ENCODE measurements around the gene ATP6V1B1.
A peak's percentile ranks its signal among the peaks of the same experiment; 100 is the strongest.

DNA sequence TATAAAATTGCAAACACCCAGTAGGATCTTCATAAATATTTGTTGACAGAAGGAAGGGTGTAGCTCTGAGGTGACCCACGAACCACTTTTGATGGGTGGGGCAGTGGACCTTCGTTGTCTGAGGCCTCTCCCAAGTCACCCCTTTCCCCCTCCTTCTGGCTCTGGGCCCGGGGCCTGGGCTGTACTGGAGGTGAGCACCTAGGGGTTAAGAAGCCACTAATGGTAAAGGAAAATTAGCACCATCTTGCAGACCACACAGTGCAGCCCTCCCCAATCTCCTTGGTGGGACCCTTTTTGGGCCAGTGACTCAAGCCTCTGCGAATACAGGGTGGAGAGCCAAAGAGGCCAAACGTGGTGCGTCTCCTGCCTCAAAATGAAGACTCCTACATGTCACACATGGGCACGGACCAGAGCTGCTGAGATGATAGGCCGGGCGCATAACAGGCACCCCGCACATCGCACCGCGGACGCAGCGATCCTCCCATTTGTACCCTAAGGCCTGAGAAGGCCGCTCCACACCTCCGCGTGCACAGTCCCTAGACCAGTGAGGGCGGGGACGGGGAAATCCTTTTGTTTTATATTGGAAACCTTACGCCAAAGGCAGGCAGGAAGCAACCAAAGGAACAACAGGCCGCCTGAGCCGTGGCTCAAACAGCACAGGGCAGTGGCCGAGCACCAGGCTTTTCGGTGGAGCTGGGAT, 31.9 kb upstream of the ATP6V1B1 start:
- TF ChIP-seq EZH2 (IDR thresholded peaks at IDR 0.05; ENCODE audit: low read length), result peak; percentile 0
- TF ChIP-seq, protein P1, sequence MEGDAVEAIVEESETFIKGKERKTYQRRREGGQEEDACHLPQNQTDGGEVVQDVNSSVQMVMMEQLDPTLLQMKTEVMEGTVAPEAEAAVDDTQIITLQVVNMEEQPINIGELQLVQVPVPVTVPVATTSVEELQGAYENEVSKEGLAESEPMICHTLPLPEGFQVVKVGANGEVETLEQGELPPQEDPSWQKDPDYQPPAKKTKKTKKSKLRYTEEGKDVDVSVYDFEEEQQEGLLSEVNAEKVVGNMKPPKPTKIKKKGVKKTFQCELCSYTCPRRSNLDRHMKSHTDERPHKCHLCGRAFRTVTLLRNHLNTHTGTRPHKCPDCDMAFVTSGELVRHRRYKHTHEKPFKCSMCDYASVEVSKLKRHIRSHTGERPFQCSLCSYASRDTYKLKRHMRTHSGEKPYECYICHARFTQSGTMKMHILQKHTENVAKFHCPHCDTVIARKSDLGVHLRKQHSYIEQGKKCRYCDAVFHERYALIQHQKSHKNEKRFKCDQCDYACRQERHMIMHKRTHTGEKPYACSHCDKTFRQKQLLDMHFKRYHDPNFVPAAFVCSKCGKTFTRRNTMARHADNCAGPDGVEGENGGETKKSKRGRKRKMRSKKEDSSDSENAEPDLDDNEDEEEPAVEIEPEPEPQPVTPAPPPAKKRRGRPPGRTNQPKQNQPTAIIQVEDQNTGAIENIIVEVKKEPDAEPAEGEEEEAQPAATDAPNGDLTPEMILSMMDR (optimal IDR thresholded peaks at IDR 0.05 in 1 of 3, IDR thresholded peaks at IDR 0.05 in 1 of 3, conservative IDR thresholded peaks at IDR 0.05 in 1 of 3; ENCODE audit: extremely low read depth in 1 of 3, insufficient read depth in 2 of 3, low read length in 3 of 3), result no peak

Data from keratinocyte (primary cell).